Stimulated activated CD8-positive, alpha-beta memory T cell treated with anti-CD3 and anti-CD28 coated beads, Interleukin-15, amount 100 ng/mL, for 48 hours (primary cell): ENCODE data around the gene HACL1.
"Not testable (repeated sequence)": the region's sequence is repeated elsewhere in the genome, so short reads cannot be mapped to it uniquely, and the experiment has no call there.

Experiments
- DNase-seq, 2 donors: peaks; one replicate each; pipeline ENCODE4 v3.0.0-alpha.2; 2020; ENCODE audit warnings: low read depth in 2 of 2

HACL1 gene

GRCh38 chr3:15629860-15630597 lies 28.7 kb upstream of the HACL1 start:
- DNase-seq, result no peak

GRCh38 chr3:15628967-15629366 lies 27.6 kb upstream of the HACL1 start:
- DNase-seq, result no peak

DNA sequence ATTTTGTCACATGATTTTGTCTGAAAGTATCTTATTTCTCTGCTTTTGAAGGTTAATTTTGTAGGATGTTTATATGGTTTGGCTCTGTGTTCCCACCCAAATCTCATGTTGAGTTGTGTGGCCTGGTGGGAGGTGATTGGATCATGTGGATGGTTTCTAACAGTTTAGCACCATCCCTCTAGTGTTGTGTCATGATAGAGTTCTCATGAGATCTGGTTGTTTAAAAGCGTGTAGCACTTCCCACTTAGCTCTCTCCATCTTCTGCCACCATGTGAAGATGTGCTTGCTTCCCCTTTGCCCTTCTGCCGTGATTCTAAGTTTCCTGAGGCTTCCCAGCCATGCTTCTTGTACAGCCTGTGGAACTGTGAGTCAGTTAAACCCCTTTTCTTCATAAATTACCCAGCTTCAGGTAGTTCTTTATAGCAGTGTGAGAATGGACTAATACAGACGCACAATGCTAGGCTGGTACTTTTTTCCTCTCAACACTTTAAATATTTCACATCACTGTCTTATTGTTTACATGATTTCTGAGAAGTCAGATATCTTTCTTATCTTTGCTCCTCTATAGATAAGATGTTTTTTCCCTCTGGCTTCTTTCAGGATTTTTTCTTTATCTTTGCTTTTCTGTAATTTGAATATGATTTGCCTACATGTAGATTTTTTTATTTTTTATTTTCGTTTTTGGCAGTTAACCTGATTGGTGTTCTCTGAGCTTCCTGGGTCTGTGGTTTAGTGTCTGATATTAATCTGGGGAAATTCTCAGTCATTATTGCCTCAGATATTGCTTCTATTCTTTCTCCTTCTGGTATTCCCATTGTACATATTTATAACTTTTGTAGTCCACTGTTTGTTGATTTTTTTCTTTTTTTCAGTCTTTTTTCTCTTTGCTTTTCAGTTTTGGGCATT lies 22.4 kb upstream of the HACL1 start:
- DNase-seq, result no peak

- DNase-seq, result not testable (repeated sequence)
Measured at GRCh38 chr3:15619659-15620464, 18.5 kb upstream of the HACL1 start.

GRCh38 chr3:15616053-15616452 lies 14.7 kb upstream of the HACL1 start:
- DNase-seq, result no peak

DNA sequence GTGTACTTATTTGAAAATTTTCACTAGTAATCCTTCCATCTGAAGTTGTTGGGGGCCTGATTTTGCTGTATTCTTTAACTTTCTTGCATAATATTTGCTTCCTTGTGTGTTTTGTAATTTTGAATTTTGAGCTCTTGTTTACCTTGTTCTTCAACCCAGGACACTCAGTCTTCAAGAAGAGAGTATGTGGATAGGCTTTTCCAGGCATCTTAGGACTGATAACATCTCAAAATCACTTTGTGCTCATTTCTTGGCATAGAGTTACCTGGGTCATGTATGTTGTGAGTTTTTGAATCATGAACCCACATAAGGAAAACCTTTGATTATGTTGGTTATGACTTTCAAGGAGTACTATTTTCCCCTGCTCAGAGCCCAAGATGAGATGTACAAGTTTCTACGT lies 13.6 kb upstream of the HACL1 start:
- DNase-seq, result no peak

GRCh38 chr3:15612001-15612400 lies 10.6 kb upstream of the HACL1 start:
- DNase-seq, result no peak

GRCh38 chr3:15611018-15611417 lies 9.6 kb upstream of the HACL1 start:
- no peak for DNase-seq

DNA sequence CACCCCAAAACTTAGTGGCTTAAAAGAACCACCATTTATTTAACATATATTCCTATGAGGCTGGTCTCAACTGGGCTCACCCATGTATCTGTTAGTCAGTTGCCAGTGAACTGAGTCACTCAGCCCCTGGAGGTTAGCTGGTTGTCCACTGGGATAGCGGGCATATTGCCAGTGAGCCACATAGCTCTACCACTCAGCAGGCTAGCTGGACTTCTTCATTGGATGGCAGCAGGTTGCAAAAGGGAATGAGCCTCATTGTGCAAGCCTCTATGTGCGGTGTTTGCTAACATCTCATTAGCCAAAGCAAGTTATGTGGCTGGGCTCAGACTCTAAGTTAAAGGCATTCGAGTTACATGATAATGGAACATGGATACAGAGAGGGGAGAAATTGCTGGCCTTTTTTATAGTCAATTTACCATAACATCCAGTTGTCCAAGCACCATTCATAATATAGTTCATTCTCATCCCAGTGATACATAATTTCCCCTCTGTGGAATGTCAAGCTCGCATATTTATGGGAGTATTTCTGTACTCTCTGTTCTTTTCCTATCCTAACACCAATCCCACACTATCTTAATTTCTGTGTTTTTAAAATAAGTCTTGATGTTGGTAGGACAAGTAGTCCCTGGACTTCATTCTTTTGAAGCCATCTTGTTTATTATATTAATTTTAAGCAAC lies 8.9 kb upstream of the HACL1 start:
- no peak for DNase-seq

- no peak for DNase-seq
Measured at GRCh38 chr3:15606434-15606891, 5.1 kb upstream of the HACL1 start.

GRCh38 chr3:15604584-15604983 lies 3.2 kb upstream of the HACL1 start:
- DNase-seq, result not testable (repeated sequence)

DNA sequence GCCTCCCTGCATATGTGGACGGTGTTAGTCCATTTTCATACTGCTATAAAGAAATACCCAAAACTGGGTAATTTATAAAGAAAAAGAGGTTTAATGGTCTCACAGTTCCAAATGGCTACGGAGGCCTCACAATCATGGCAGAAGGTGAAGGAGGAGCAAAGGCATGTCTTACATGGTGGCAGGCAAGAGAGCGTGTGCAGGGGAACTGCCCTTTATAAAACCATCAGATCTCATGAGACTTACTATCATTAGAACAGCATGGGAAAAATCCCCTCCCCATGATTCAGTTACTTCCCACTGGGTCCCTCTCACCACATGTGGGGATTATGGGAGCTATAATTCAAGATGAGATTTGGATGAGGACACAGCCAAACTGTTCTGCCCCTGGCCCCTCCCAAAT lies 1.4 kb upstream of the HACL1 start:
- not testable (repeated sequence) for DNase-seq

DNA sequence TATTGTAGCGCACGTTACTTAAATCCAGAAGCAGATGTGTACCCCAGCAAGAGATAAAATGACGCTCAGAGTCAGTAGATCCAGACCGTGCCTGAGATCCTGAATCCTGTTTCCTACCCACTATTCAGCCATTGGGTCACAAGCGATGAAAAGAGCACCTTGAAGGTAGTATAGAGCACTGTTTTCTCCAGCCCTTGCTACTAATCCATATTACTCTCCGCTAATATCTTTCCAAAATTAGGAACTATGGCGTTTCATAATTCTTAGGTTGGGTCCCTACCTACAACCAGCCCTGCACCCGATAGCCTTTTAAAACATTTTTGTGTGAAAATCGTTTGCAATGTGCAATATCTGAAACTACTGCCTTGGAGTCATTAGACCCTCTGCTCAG lies 772 bp upstream of the HACL1 start:
- DNase-seq, result no peak

DNA sequence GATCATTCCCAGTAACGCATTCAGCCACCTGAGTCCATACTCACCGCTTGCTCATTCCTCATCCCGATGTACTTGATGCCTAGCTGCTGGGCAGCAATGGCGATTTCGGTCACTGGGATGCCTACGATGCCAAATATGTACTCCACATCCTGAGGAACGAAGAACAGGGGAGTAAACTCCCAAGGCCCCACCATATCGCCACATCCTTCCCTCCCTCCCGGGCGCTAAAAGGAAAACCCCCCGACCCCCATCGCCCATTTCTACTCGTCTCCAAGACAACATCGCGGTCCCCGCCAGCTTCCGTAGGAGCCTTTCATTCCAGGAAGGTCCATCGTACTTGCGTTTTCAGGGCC lies 347 bp downstream of the HACL1 start:
- peak in 1 of 2 donors; percentile 7 for DNase-seq

GRCh38 chr3:15595955-15596354 lies 5.4 kb downstream of the HACL1 start:
- DNase-seq, result no peak

DNA sequence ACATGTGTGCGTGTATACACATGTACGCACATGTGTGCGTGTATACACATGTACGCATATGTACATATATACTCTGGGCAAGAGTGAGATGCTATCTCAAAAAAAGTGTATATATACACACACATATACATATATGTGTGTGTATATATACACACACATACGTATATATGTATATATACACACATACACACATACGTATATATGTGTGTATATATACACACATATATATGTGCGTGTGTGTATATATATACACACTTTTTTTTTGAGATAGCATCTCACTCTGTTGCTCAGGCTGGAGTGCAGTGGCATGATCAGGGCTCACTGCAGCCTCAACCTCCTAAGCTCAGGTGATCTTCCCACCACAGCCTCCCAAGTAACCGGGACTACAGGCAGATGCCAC lies 8.4 kb downstream of the HACL1 start:
- no peak for DNase-seq

- no peak for DNase-seq
Measured at GRCh38 chr3:15591928-15592327, 9.4 kb downstream of the HACL1 start.

- DNase-seq, result no peak
Measured at GRCh38 chr3:15591242-15591641, 10.1 kb downstream of the HACL1 start.

DNA sequence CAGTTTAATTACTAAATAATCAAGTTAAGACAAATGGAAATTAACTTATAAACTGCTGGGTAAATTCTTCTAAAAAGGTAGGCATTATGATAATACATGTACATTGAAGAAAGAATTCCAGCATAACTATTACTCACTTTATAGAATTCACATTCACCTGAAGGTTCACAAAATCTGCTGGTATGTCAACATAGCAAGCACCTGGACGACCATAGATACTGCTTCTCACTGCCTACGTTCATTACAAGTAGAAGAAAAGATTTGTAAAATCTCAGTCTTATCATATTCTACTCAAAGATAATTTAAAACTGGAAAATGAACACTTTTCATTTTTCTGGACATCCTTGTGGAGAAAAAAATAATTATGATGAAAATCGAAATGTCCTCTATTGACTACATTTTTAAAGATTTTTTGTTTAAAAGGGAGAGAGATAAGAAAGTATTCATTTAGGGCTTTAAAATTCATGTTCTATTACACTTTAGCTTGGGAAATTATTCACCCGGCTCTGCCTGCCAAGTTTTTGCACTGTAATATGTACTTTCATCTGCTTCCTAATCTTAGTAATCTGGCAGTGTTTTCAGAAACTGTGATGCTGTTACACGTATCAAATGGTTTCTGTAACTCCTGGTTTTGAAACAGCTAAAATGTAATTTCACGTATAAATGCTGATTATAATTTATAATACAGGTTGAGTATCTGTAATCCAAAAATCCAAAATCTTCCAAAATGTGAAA lies 16.1 kb downstream of the HACL1 start:
- no peak for DNase-seq

- no peak for DNase-seq
Measured at GRCh38 chr3:15581471-15582394, 19.6 kb downstream of the HACL1 start.
